SK-N-SH (cell line): Measurements from ENCODE around the gene MYH11. TPM values are rescaled to one million over a fixed set of nuclear protein-coding genes. Genes with fewer than 3 reads are reported as not detected.

Source experiments
- CTCF ChIA-PET: fragments of 300-600, 350-600 bp; formaldehyde crosslinking; extraction: SDS; loops from one replicate; lab custom pipeline; 2021; lab: Yijun Ruan, JAX
- POLR2A ChIA-PET: fragments of 350-600 bp; sonication (Branson Sonifier 250); formaldehyde crosslinking; extraction: SDS; loops from one replicate; lab custom pipeline; 2020; ENCODE audit warnings: antibody characterized with exemption, inconsistent platforms; lab: Yijun Ruan, JAX
- DNase-seq: peaks from one replicate; pipeline ENCODE4 v3.0.0; 2012
- H2AFZ ChIP-seq: fragments of 200-600 bp; sonication (generic); 2 replicates; pipeline ENCODE4 v1.8.1; 2016; ENCODE audit warnings: antibody characterized with exemption, mild to moderate bottlenecking, low read depth
- H3F3A ChIP-seq: fragments of 200-600 bp; sonication (generic); replicated peaks from 2 replicates; pipeline ENCODE3; 2016; ENCODE audit warnings: antibody characterized with exemption, mild to moderate bottlenecking; ENCODE audit not compliant: insufficient read depth
- H3K27ac ChIP-seq, 2 experiments: fragments of 200-500 bp in 1 of 2; fragments of 200-600 bp in 1 of 2; sonication (Bioruptor generic) in 1 of 2; sonication (generic), shearing (Covaris generic) in 1 of 2; 2 replicates each; pipeline versions ENCODE4 v1.5.1 to v1.6.1; 2014 to 2016; ENCODE audit warnings: low read depth in 2 of 2, inconsistent platforms in 1 of 2, low read length in 1 of 2, mild to moderate bottlenecking in 1 of 2, mixed read lengths in 1 of 2
- H3K27me3 ChIP-seq: fragments of 200-600 bp; sonication (generic), shearing (Covaris generic); 2 replicates; pipeline ENCODE4 v1.6.1; 2016; ENCODE audit warnings: mixed run types; ENCODE audit not compliant: insufficient read depth
- H3K36me3 ChIP-seq, 2 experiments: fragments of 200-500 bp in 1 of 2; fragments of 200-600 bp in 1 of 2; sonication (Bioruptor generic) in 1 of 2; sonication (generic) in 1 of 2; replicated peaks in 1 of 2; 2 replicates each; pipeline versions ENCODE3 to v1.5.1; 2014 to 2016; ENCODE audit warnings: low read length in 1 of 2, mild to moderate bottlenecking in 1 of 2; ENCODE audit not compliant: insufficient read depth in 2 of 2, control insufficient read depth in 1 of 2
- H3K4me1 ChIP-seq, 2 experiments: fragments of 200-500 bp in 1 of 2; fragments of 200-600 bp in 1 of 2; sonication (Bioruptor generic) in 1 of 2; sonication (generic), shearing (Covaris generic) in 1 of 2; 2 replicates each; pipeline versions ENCODE4 v1.5.1 to v1.6.1; 2014 to 2016; ENCODE audit warnings: low read depth in 1 of 2, low read length in 1 of 2, mixed run types in 1 of 2; ENCODE audit not compliant: insufficient read depth in 2 of 2, control insufficient read depth in 1 of 2
- H3K4me2 ChIP-seq: fragments of 200-600 bp; sonication (generic), shearing (Covaris generic); 2 replicates; pipeline ENCODE4 v1.6.1; 2017; ENCODE audit warnings: mixed run types
- H3K4me3 ChIP-seq, 2 experiments: fragments of 200-500 bp in 1 of 2; fragments of 200-600 bp in 1 of 2; sonication (Bioruptor generic) in 1 of 2; sonication (generic), shearing (Covaris generic) in 1 of 2; 2 replicates each; pipeline versions ENCODE4 v1.5.1 to v1.8.1; 2014 to 2016; ENCODE audit warnings: low read depth in 2 of 2, inconsistent platforms in 1 of 2, low read length in 1 of 2, mild to moderate bottlenecking in 1 of 2, mixed read lengths in 1 of 2, moderate library complexity in 1 of 2
- H3K79me2 ChIP-seq: fragments of 200-600 bp; sonication (generic); 2 replicates; pipeline ENCODE4 v1.8.1; 2017; ENCODE audit warnings: mild to moderate bottlenecking; ENCODE audit not compliant: insufficient read depth
- H3K9ac ChIP-seq: fragments of 200-600 bp; sonication (generic); 2 replicates; pipeline ENCODE4 v1.6.1; 2017; ENCODE audit warnings: mixed run types
- H3K9me2 ChIP-seq: fragments of 200-600 bp; sonication (generic); 2 replicates; pipeline ENCODE4 v1.6.1; 2017; ENCODE audit warnings: mixed run types
- H3K9me3 ChIP-seq: fragments of 200-600 bp; sonication (generic); 2 replicates; pipeline ENCODE4 v1.6.1; 2017; ENCODE audit warnings: mixed run types, mild to moderate bottlenecking, moderate library complexity
- H4K20me1 ChIP-seq: fragments of 200-600 bp; sonication (generic); 2 replicates; pipeline ENCODE4 v1.6.1; 2017; ENCODE audit warnings: mild to moderate bottlenecking, mixed run types; ENCODE audit not compliant: insufficient read depth
- CHD2 ChIP-seq: fragments of 150-350 bp; IDR thresholded peaks from 2 replicates; pipeline ENCODE4 v1.6.1; 2018; ENCODE audit warnings: low read length; ENCODE audit not compliant: partially characterized antibody
- IRF3 ChIP-seq: fragments of 150-350 bp; IDR thresholded peaks from 2 replicates; pipeline ENCODE4 v1.6.1; 2016; ENCODE audit warnings: mild to moderate bottlenecking, low read depth, low read length
- JUND ChIP-seq: IDR thresholded peaks from 2 replicates; pipeline ENCODE4 v1.4.0; 2012
- RFX5 ChIP-seq: IDR thresholded peaks from 2 replicates; pipeline ENCODE4 v1.6.1; 2012; ENCODE audit warnings: mild to moderate bottlenecking, improper control_type of control experiment, low read length
- TAF1 ChIP-seq: IDR thresholded peaks from 2 replicates; pipeline ENCODE4 v1.6.1; 2012; ENCODE audit warnings: low read depth, mild to moderate bottlenecking, low read length, moderate library complexity, borderline replicate concordance
- TEAD4 ChIP-seq: IDR thresholded peaks from 2 replicates; pipeline ENCODE4 v1.4.0; 2012; ENCODE audit warnings: mild to moderate bottlenecking, borderline replicate concordance; ENCODE audit not compliant: insufficient read depth
- YY1 ChIP-seq: IDR thresholded peaks from 2 replicates; pipeline ENCODE4 v1.4.0; 2012; ENCODE audit warnings: low read depth, mild to moderate bottlenecking
- whole genome bisulfite sequencing: methylation state at CpG from one replicate; pipeline ENCODE4 v1.1.6; 2017; ENCODE audit warnings: low lambda C conversion rate; 5-methylcytosine and 5-hydroxymethylcytosine counted together
- polyA plus RNA-seq, 3 experiments: library from polyadenylated mRNA; depleted of rRNA; stranded (reverse); fragments of >200 nt; gene quantifications; 2 replicates each; pipeline ENCODE4 v1.2.3, GENCODE V29; 2012
- TF ChIP-seq, protein P1 (sequence below): IDR thresholded peaks from 2 replicates; pipeline ENCODE4 v1.6.1; 2012; ENCODE audit warnings: mild to moderate bottlenecking, low read depth, low read length, moderate library complexity

The MYH11 gene
- polyA plus RNA-seq, 1 of the 3 experiments (the other 2 are of a cell fraction) = 0.02 TPM

DNA sequence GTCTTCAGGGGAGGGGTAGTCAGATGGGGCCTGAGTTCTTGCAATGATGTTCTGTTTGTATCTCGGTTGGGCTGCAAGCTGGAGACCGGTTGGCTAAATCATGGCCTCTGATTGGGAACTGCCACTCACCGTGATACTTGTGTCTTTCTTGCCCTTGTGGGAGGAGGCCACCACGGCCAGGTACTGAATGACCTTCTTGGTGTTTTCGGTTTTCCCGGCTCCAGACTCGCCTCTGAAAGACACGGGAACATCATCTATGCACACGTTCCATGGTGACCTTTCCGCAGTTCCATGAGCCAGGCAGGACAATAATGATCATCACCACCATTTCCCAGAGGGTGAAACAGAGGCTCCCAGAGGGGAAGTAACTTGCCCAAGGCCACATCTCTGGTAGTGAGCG lies 70.3 kb downstream of the MYH11 start:
- Histone ChIP-seq H3K4me2 (no peak overlapping the region), H3K4me1 (no peaks in the 10 kb centered on the region), H3K79me2 (no peaks in the 10 kb centered on the region), H3K36me3 (no peaks in the 10 kb centered on the region), H3F3A (no peaks in the 10 kb centered on the region), H3K27me3 (no peaks in the 10 kb centered on the region), H2AFZ (no peak overlapping the region), H3K9ac (no peak overlapping the region), H3K9me3 (no peaks in the 10 kb centered on the region), H4K20me1 (no peaks in the 10 kb centered on the region), H3K4me3 (no peak overlapping the region), H3K27ac (no peak overlapping the region), H3K9me2 (no peaks in the 10 kb centered on the region)
- TF ChIP-seq TEAD4 = no peak
- no peak for TF ChIP-seq TAF1
- no peak for TF ChIP-seq JUND
- TF ChIP-seq IRF3 = no peak
- TF ChIP-seq CHD2 = no peak
- DNase-seq = no peak
- POLR2A ChIA-PET = no interaction called here
- CTCF ChIA-PET = interaction anchor here (1.1 kb wide), 1 partner anchor 35 kb away, joined by 3 read pairs; no protein-coding TSS in a partner anchor
- WGBS = 63% methylated on average over 9 of the region's 11 CpGs

DNA sequence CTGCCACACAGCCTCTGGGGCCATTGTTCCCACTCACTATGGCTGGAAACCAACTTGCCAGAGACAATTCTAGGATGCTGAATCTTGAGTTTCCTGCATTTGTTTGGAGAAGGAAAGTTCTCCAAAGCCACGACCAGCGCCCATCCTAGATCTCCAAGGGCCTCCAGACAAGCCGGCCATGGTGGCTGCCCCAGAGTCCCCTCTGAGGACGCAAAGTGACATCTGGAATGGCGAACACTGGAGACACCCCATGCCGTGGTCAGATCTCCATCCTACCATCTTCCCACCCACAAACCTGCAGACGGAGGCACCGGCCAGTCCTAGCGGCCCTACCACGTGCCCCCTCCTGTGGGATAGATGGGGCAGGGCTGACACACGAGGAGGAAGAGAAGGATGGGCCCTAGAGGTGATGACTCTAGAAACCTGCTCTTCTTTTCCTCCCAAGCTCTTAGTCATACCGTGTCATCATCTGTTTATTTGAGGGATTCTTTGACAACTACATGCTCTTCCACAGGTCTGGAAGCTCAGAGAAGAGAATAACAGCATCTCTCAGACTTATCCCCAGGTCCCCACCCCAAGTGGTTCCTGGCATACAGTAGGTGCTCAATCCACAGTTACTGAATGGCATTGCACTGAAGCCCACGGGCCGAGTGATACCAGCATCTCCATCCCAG lies 71.3 kb downstream of the MYH11 start:
- no peaks in the 10 kb centered on the region for H3K27me3 ChIP-seq
- H3F3A ChIP-seq = no peaks in the 10 kb centered on the region
- POLR2A ChIA-PET = no interaction called here
- no peak overlapping the region for H3K4me3 ChIP-seq
- no peaks in the 10 kb centered on the region for H3K9me3 ChIP-seq
- H3K36me3 ChIP-seq = no peaks in the 10 kb centered on the region
- no peak overlapping the region for H3K4me2 ChIP-seq
- DNase-seq = no peak
- H3K9me2 ChIP-seq = no peaks in the 10 kb centered on the region
- H4K20me1 ChIP-seq = no peaks in the 10 kb centered on the region
- WGBS = 32% methylated on average over 8 of the region's 14 CpGs
- CTCF ChIA-PET = no interaction called here
- H3K27ac ChIP-seq = no peak overlapping the region
- TF ChIP-seq, protein P1, sequence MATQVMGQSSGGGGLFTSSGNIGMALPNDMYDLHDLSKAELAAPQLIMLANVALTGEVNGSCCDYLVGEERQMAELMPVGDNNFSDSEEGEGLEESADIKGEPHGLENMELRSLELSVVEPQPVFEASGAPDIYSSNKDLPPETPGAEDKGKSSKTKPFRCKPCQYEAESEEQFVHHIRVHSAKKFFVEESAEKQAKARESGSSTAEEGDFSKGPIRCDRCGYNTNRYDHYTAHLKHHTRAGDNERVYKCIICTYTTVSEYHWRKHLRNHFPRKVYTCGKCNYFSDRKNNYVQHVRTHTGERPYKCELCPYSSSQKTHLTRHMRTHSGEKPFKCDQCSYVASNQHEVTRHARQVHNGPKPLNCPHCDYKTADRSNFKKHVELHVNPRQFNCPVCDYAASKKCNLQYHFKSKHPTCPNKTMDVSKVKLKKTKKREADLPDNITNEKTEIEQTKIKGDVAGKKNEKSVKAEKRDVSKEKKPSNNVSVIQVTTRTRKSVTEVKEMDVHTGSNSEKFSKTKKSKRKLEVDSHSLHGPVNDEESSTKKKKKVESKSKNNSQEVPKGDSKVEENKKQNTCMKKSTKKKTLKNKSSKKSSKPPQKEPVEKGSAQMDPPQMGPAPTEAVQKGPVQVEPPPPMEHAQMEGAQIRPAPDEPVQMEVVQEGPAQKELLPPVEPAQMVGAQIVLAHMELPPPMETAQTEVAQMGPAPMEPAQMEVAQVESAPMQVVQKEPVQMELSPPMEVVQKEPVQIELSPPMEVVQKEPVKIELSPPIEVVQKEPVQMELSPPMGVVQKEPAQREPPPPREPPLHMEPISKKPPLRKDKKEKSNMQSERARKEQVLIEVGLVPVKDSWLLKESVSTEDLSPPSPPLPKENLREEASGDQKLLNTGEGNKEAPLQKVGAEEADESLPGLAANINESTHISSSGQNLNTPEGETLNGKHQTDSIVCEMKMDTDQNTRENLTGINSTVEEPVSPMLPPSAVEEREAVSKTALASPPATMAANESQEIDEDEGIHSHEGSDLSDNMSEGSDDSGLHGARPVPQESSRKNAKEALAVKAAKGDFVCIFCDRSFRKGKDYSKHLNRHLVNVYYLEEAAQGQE = no peak
- TF ChIP-seq RFX5 = no peak
- TF ChIP-seq YY1 = no peak
- TF ChIP-seq, all 33 proteins: peak for 0
- H3K4me1 ChIP-seq = no peaks in the 10 kb centered on the region
- no peak overlapping the region for H2AFZ ChIP-seq
- H3K9ac ChIP-seq = no peak overlapping the region
- H3K79me2 ChIP-seq = no peaks in the 10 kb centered on the region
